Ecto neural progenitor cell (in vitro differentiated cells): Measurements from ENCODE around the gene COL20A1.

Experiments
- DNase-seq: peaks from one replicate; pipeline ENCODE4 v3.0.0-alpha.2; 2018; ENCODE audit warnings: low spot score

The COL20A1 gene

GRCh38 chr20:63363013-63363957 lies 70.3 kb downstream of the COL20A1 start:
- DNase-seq, result no peak

DNA sequence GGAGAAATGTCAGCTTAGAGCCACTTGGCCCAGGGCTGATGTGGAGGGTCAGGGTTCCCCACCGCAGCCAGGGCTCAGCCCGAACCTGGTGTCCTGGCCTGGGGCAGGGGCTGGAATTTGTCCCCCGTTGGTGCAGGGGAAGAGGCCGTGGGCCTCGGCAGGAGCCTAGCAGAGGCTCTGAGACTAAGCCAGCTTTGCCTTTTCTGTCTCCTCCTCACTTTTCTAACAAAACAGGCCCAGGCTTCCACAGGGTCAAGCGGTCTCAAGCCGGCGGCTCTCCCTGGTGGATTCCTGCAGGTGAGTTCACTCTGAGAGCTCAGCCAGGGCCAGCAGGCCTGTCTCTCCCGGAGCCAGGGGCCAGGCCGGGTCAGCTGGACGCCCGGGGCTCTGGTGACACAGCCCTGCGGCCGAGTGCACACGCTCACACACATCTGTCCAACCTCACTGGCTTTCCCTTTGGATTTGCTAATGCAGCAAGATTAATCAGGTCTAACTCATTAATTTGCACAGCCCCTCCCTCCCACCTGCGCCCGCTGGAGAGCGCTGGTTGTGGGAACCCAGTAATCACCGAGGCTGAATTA lies 71.1 kb downstream of the COL20A1 start:
- DNase-seq, result no peak

GRCh38 chr20:63364801-63365585 lies 72.0 kb downstream of the COL20A1 start:
- no peak for DNase-seq

GRCh38 chr20:63365601-63366389 lies 72.8 kb downstream of the COL20A1 start:
- DNase-seq, result no peak

- no peak for DNase-seq
Measured at GRCh38 chr20:63366390-63367365, 73.7 kb downstream of the COL20A1 start.

GRCh38 chr20:63367446-63368055 lies 74.6 kb downstream of the COL20A1 start:
- no peak for DNase-seq

DNA sequence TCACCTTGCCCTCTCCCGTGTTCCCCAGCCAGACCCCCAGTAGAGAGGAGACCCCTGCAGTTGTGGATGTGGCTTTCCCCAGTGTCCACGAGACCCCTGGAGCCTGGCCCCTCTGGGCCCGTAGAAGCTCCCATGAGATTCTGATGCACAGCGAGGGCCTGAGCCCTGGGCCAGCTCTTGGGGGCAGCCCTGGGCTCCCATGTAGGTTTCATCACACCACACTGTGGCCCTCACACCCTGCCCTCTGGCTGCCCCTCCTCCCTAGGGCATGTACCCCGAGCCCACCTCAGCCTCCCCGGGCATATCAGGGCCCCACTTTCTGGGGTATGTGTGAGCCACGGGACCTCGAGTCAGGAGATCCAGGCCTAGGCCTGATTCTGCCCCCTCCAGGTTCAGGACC lies 75.2 kb downstream of the COL20A1 start:
- no peak for DNase-seq

GRCh38 chr20:63369024-63369530 lies 76.1 kb downstream of the COL20A1 start:
- no peak for DNase-seq

GRCh38 chr20:63369724-63370617 lies 77.0 kb downstream of the COL20A1 start:
- DNase-seq, result no peak

DNA sequence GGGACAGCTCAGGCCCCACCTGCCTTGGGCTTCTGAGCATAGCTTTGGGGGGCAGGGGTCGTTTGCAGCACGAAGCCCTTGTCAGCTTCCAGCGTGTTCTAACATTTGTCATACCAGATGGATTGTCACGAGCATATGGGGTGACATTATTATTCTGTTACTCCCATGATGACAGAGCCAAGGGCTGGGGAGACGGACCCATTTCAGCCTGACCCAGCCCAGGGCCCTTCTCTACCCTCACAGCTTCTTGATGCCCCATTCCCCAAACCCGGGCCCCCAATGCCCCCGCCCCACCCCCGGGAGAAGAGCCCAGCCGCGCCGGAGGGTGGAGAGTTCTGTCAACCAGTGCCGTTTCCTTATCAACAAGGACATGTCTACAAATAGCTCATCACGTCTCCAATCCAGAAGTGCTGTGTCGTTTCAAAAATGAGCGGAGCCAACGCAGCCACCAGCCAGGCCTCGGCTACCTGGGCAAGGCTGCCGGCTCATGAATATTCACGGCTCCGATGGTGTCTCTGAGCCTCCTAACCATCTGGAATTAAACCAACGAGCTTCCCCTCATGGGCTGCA lies 77.7 kb downstream of the COL20A1 start:
- no peak for DNase-seq

DNA sequence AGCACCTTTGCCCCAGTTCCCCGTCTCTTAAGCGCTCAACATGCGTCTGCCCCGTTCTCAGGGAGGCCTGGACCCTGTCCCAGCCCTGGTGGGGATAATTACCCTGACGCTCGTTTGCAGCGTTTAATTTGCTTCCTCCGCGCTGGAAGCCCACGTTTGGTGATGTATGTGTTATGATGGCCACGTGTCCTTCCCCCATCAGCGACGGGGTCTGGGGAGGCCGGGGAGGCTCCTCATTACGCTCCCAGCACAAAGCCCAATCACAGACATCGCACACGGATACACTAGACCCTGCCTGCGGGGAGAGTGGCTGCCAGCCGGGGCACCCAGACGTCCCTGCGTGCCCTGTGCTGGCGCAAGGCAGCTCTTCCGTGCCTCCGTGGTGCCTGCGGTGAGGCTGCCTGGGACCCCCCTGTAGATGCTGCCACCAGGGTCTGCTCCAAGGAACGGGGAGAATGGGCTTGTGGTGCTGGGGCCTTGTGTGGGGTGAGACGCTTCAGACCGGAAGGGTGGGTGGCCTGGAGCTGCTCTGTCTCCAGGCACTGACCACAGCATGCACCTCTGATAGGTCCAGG lies 78.4 kb downstream of the COL20A1 start:
- DNase-seq, result no peak

- DNase-seq, result no peak
Measured at GRCh38 chr20:63372971-63373885, 80.2 kb downstream of the COL20A1 start.

GRCh38 chr20:63373996-63374395 lies 81.0 kb downstream of the COL20A1 start:
- DNase-seq, result no peak

DNA sequence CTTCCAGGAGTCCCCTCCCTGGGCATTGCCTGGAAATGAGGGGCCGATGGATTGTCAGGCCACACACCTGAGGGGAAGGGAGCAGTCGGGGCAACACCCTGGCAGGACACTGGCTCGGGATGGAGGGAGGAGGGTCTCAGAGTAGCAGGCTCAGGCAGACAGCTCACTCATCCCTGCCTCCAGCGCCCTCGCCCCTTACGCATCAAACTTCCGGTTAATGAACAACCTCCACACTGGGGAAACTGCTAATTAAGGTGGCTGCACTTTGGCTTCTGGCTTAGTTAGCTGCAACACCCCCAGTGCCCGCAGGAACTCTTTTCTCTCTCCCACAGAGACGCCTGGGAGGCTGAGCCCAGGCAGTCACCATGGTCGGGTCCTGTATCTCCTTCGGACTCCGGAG lies 81.5 kb downstream of the COL20A1 start:
- no peak for DNase-seq

GRCh38 chr20:63375438-63375837 lies 82.5 kb downstream of the COL20A1 start:
- DNase-seq, result no peak

DNA sequence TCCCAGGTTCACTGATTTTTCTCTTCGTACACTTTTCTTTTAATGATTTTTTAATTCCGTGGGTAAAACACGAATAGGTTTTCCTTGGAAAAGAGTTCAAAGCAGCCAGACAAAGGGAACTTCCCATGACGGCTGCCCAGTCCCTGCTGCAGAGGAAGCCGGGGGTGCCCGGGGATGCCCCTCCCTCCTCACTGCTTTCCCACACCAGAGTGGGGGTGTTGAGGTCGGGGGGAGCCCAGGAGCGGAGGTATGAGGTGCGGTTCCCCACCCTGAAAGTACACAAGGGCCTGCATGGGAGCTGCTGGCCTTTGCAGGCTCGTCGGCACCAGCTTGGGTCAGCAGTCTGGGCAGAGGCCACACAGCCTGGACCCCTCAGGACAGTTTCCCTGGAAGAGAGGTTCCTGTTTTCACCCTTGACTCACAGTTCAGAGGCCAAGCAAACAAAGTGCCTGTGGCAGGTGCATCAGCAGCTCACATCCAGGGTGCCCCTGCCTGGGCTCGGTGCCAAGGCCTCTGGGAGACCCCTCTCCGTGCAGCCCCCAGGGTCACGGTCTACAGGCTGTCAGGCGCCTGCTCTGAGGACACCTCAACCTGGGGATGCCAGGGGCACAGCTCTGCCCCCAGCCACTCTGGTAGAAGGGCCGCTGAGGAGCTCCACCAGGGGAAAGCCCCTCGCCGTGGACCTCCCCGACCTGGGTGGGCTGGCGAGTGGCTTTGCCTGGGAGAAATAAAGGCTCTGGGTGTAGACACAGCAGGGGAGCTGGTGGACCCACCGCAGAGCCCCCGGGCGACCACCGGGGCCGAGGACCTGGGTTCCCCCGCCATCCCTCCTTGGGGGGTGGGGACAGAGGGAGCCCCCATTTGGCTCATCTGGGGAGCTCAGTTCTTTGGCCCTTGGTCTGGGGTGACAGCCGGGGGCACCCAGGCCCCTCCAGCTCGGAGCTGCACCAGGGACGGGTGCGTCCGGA lies 83.6 kb downstream of the COL20A1 start:
- no peak for DNase-seq
